GM18517 (cell line): ENCODE data around the gene CNIH1.
A peak's percentile ranks its signal among the peaks of the same experiment; 100 is the strongest.
"Not testable (repeated sequence)": the region's sequence is repeated elsewhere in the genome, so short reads cannot be mapped to it uniquely, and the experiment has no call there.

Source experiments
- ATAC-seq: cut with Tn5 transposase; IDR thresholded peaks from one replicate; pipeline ENCODE4 v1.9.1; 2021; ENCODE audit warnings: mild to moderate bottlenecking, moderate library complexity; ENCODE audit not compliant: unreplicated experiment

Gene CNIH1

DNA sequence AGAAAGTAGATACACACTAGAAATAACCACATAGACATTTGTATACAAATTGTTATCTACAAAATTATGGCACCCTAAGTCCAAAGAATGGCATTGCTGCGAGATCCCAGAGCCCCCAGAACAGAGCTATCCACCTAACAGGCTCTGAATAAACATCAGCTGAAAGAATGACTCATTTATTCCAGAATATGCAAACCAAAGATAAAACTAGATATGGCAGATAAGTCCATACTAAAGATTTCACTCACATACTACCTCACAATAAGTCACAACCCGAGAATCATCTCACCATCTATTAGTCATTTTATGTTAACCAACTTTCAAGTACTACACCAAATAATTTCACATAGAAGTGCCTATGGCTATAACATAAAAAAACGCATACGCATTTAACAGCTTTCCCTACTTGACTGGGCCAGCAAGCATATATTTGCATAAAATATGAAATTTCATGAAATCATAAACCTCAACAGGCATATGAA is 5.6 kb downstream of the CNIH1 start:
- peak; percentile 57 for ATAC-seq

DNA sequence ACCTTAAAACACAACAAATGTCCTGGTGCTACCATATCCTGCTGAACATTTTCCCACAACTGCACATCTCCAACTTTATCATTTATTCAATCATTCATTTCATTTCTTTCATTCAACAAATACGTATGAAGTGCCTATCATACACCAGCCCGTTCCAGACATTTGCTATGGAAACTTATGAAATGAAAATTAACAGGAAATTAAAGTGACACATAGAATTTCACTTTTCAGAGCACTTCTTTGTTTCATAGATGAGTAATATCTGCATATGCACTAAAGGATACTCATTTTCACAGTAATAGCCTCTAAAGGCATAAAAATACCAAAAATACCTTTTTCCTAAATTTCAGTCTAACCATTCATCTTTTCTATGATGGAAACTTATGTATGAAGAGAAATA is 12.6 kb downstream of the CNIH1 start:
- no peak for ATAC-seq

DNA sequence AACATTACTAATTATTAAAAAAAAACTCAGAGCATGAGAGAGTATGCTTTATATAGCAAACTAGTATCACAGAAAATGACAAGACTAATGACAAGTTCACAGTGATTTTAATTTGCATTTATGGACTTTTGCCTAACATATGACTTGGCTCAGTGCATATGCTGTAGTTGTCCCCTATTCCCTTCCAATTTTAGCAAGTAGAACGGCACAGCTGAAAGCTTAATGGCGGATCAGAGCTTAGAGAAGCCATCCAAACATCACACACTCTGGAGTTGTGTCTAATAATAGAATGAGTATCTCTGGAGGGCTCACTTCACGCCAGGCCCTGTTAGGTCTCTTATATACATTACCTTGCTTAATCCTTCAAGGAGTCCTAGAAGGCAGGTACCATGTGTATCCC is 13.3 kb downstream of the CNIH1 start:
- ATAC-seq: no peak

DNA sequence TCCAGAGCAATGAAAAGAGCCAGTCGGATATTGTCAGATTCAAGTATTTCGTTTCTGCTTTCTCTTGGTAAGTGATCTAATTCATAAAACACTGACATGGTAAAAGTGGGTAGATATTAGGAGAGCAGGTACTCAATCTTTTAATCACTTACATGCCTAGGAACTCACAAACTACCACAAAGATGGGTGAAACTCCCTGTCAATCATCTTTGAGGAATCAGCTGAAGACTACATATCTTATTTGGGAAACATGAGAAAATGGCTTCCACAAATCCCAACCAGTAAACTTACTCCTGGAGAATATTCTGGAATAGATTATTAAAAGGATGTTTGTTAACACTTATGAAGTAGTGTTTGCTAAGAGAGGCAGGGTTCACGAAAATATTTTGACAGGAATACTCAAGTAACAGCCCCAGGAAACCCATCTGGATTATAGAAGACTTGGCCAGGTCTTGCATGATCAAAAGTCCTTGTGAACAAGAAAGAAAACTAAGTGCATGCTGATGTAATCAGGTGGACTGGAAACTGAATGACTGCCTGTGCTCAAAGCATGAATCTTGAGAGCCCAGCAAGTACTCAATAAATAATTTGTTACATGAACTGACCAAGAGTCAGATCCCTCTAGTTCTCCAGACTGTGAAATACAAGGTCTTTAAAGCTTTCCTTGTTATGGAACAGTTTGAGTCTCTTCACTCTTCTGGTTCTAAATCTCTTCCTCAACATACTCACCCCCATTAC is 15.5 kb downstream of the CNIH1 start:
- ATAC-seq: no peak

DNA sequence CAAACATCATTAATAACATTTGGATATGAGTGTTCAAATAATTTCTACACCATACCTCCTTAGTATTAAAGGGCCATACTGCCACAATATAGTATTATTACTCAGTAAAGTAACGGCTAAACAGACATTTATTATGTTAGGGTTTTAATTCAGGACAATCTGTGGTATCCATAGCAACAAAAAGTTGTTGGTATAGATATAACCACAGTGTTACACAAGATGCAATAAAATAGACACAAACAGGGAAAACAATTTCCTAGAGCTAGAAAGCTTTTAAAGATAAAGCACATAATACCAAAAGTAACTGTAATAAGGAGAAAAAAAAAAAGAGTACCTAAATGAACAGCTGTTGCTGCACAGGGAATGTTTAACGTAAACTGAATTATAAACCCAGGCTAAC is 16.1 kb downstream of the CNIH1 start:
- ATAC-seq: no peak

DNA sequence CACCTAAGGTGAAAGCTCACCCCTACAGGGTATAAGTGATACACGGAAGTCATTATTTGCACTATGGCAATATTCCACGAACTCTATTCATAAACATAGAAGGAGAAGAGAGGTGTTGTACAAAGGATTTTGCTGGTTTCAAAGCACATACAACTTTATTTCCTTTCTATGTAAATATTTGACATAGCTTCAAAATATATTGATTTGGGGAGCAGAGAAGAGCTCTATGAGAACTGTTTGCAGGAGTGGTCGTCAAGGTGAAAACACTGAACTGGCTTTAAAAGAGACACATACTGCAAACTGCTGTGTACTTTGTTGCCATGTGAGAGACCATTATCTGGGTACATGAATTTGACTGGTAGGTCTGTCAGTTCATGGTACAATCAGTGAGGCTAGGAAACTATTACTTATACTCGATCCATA is 16.7 kb downstream of the CNIH1 start:
- no peak for ATAC-seq

DNA sequence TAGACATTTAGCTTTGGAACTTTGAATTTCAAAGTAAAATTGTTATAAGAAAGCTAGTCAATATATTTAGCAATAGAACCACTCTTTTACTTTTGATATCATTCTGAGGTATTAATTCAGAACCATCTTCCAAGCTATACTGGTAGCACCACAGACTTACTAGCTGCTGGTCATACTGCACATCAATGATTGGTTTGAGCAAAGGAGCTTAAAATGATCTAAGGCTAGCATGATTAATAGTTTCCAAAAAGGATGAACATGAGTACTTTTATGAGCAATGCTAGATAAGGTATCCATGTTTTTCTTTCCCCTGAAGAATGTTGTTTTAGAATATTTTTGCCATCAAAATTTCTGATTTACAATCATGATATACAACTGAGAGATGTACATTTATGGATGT is 17.2 kb downstream of the CNIH1 start:
- no peak for ATAC-seq

DNA sequence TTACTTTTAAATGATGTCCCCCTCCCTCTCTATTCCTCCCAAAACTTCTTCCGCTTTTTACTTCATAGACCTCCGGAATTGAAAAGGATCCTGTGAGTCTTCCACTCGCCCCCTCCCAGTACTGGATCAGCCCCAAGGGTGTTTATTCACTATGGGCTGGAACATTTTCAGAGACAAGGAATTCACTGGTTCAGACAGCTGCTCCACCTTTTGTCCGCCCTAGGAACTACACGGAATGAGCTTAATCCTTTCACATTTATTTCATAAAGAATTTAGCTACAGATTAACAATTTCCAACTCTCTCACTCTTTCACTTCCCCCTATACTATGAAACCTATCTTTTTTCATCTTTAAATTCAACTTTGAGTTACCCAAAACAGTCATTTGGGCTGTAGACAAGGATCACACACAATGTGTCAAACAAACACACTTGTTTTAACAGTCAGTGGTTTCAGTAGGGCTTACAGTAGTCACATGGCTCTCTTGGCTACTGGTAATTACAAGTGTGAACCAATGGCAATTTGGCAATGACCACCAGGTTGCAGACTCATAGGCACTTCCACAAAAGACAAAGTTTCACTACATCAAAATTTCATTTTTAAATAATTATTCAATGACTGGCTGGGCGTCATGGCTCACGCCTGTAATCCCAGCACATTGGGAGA is 20.6 kb downstream of the CNIH1 start:
- no peak for ATAC-seq

DNA sequence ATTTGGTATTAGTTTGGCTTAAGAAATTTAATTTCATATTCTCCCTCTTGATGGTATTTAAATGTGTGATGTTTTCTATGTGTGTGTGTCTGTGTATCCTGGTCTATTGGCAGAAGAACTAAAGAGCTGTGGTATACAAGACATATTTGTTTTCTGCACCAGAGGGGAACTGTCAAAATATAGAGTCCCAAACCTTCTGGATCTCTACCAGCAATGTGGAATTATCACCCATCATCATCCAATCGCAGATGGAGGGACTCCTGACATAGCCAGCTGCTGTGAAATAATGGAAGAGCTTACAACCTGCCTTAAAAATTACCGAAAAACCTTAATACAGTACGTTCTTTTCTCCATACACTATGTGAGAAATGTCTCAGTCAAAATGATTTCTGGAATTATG is 29.8 kb downstream of the CNIH1 start:
- no peak for ATAC-seq

DNA sequence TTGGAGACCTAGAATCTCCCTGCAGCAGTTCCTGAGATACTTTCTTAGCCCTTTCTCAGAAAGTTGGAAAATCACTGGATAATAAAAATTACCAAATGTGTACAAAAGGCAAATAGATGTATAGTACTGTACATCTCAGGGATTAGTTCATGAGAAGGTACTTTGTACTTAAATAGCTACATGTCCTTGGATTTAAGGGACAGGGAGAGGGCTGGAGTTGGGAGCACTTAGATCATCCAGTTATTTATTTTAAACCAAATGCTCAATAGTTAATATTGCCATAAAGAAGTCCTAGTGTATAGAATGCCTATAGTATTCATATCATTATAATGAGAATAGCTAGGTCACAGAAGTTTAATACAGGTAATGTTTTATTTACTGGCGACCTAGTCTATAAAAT is 31.0 kb downstream of the CNIH1 start:
- no peak for ATAC-seq

DNA sequence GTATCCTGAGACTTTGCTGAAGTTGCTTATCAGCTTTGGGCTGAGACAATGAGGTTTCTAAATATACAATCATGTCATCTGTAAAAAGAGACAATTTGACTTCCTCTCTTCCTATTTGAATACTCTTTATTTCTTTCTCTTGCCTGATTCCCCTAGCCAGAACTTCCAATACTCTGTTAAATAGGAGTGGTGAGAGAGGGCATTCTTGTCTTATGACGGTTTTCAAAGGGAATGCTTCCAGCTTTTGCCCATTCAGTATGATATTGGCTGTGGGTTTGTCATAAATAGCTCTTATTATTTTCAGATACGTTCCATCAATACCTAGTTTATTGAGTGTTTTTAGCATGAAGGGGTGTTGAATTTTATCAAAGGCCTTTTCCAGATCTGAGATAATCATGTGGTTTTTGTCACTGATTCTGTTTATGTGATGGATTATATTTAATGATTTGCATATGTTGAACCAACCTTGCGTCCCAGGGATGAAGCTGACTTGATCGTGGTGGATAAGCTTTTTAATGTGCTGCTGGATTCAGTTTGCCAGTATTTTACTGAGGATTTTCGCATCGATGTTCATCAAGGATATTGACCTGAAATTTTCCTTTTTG is 37.7 kb downstream of the CNIH1 start:
- not testable (repeated sequence) for ATAC-seq

DNA sequence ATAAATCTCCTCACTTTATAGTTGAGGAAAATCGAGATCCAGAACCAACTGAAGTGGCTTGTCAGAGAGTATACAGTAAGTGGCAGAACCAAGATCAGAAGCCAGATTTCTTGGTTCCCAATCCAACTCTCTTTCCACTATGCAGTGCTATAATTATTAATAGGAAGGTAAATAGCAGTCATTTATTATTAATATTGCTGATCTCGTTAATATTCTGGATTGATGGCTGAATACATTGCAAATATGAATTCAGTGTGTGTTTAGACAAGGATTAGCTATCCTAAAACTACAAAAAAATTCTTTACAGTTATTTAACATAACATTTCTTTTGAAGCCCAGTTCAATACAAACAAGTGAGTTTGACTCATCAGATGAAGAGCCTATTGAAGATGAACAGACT is 41.6 kb downstream of the CNIH1 start:
- ATAC-seq: no peak

DNA sequence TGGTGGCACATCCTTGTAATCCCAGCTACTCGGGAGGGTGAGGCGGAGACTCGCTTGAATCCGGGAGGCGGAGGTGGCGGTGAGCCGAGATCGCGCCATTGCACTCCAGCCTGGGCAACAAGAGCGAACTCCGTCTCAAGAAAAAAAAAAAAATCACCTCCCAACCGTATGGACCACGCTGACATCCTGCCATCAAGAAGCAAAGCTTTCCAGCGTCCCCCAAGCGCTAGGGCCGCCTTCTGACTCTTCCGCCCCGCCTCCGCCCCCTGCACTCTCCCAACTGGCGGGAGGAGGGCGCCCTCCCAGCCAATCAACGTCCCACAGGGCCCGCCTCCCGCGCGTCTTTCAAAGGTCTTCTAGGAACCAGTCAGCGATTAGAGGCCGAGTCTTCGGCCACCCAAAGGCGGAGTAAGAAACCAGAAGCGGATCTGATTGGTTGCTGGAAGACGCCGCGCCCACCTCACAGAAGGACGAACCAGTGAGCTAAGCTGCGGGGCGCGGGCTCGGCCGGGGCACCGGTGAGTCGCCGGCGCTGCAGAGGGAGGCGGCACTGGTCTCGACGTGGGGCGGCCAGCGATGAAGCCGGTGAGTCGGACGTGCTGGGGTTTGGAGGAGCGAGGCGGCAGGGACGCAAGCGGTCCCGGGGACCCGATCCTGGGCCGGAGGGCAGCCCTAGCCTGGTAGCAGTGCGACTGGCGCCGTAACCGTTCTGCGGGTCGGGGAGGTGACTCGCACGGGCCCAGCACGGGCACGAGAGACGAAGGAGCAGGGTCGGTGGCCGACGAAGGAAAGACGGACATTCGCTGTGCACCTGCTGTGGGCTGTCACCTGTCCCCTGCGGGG is 44.5 kb downstream of the CNIH1 start, which contains the start of gene CDKN3:
Gene CDKN3 (plus strand): TSS at position 515 of the 843 bp plus-strand sequence. CDS start 62 bp downstream, at position 577.
- ATAC-seq: peak; percentile 98

DNA sequence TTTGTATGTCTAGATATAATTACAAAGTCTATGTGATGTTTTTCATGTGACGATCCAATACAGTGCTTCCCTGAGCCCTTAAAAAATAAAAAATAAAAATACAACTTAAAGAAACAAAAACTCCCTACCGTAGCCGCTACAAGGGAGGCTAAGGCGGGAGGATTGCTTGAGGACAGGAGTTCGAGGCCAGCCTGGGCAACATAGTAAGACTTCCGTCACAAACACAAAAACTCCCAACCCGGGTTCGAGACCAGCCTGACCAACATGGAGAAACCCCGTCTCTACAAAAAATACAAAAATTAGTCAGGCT is 45.0 kb downstream of the CNIH1 start:
- no peak for ATAC-seq

DNA sequence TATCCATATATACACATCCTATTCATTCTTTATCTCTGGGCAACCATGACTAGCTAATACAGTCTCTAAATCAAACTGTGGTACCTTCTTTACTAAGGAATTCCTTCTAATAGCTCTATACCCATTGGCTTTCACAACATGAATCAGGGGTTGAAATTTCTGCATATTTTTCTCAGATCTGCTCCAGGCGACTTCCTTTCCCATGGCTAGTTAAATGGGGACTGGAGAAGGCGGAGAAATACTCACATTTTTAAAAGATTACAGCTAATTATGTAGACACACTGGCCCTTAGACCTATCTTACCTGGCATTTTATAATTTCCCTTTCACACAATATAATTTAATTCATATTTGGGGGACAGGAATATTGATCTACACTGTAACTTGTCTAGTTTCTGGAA is 45.5 kb downstream of the CNIH1 start:
- ATAC-seq: no peak

DNA sequence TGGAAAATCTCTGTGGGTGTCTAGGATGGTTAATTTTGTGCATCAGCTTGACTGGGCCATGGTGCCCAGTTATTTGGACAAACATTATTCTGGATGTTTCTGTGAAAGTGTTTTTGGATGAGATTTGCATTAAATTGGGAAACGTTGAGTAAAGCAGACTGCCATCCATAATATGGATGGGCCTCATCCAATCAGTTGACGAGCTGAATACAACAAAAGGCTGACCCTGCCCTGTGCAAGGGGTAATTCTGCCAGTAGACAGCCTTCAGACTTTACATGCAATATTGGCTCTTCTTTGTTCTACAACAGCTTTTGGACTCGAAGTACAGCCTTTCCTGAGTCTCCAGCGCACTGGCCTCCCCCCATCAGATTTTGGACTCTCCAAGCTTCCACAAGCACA is 45.9 kb downstream of the CNIH1 start:
- no peak for ATAC-seq

DNA sequence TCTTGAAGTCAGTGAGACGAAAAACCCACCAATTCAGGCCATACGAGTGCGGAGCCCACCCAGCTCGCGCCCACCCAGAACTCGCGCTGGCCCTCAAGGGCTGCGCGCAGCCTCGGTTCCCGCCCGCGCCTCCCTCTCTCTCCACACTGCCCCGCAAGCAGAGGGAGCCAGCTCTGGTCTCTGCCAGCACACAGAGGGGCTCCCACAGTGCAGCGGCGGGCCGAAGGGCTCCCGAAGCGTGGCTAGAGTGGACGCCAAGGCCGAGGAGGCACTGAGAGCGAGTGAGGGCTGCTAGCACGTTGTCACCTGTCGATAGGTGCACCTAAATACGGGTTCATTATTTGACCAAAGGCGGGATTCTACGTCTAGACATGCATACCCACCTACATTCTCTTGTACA is 46.6 kb downstream of the CNIH1 start:
- ATAC-seq: no peak

DNA sequence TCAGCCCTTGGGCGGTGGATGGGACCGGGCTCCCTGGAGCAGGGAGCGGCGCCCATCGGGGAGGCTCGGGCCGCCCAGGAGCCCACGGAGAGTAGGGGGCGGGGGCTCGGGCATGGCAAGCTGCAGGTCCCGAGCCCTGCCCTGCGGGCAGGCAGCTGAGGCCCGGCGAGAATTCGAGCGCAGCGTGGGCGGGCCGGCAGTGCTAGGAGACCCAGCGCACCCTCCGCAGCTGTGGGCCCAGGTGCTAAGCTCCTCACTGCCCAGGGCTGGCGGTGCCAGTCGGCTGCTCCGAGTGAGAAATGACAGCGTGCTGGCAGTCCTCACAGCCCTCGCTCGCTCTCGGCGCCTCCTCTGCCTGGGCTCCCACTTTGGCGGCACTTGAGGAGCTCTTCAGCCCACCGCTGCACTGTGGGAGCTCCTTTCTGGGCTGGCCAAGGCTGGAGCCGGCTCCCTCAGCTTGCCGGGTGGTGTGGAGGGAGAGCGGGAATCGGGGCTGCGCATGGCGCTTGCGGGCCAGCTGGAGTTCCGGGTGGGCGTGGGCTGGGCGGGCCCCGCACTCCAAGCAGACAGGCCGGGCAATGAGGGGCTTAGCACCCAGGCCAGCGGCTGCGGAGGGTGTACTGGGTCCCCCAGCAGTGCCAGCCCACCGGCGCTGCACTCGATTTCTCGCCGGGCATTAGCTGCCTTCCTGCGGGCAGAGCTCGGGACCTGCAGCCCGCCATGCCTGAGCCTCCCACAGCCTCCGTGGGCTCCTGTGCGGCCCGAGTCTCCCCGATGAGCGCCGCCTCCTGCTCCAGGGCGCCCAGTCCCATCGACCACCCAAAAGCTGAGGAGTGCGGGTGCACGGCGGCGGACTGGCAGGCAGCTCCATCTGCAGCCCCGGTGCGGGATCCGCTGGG is 47.9 kb downstream of the CNIH1 start:
- ATAC-seq: not testable (repeated sequence)

DNA sequence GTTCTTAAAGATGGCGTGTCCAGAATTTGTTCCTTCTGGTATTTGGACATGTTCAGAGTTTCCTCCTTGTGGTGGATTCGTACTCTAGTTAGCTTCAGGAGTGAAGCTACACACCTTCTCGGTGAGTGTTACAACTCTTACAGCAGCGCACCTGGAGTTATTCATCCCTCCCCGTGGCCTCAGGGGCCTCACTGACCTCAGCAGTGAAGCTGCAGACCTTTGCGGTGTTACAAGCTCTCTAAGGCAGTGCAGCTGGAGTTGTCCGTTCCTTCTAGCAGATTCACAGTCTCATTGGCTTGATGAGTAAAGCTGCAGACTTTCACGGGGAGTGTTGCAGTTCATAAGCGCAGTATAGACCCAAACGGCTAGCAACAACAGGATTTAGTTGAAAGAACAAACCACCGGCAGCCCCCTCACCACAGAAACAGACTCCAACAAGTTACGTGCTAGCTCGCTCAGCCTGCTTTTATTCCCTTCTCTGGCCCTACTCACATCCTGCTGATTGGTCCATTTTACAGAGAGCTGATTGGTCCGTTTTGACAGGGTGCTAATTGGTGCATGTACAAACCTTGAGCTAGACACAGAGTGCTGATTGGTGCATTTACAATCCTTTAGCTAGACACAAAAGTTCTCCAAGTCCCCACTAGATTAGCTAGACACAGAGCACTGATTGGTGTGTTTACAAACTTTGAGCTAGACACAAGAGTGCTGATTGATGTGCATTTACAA is 48.9 kb downstream of the CNIH1 start:
- no peak for ATAC-seq

DNA sequence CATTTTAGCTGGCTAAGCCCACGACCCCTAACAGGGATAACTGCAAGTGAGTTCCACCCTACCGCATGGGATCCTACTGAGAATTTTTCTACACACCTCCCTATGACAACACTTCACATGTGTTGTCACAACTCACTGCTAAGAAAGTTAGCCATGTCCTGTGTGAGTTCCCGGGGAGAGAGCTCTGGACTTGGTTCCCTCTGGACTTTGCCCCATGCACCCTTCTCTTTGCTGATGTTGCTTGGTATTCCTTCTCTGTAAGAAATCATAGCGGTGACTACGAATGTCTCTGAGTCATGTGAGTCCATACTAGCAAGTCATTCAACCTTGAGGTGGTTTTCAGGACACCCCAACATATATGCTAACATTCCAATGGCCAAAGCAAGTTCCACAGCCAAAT is 53.8 kb downstream of the CNIH1 start:
- no peak for ATAC-seq
